Body of pancreas (tissue), 4 donors: ENCODE data around the gene CCT7.

ENCODE experiments used
- POLR2A ChIP-seq, 3 donors: fragments of 450-650 bp; IDR thresholded peaks; one replicate each; pipeline ENCODE4 v1.6.1; 2016; ENCODE audit warnings: antibody characterized with exemption in 3 of 3, mild to moderate bottlenecking in 2 of 3
- TF ChIP-seq, protein P1 (sequence below), 7 experiments: fragments of 450-650 bp in 4 of 7; fragments of 200-600 bp in 3 of 7; sonication (generic) in 3 of 7; IDR thresholded peaks; one replicate each; pipeline ENCODE4 v1.5.1; 2016 to 2019; ENCODE audit warnings: antibody characterized with exemption in 7 of 7

DNA sequence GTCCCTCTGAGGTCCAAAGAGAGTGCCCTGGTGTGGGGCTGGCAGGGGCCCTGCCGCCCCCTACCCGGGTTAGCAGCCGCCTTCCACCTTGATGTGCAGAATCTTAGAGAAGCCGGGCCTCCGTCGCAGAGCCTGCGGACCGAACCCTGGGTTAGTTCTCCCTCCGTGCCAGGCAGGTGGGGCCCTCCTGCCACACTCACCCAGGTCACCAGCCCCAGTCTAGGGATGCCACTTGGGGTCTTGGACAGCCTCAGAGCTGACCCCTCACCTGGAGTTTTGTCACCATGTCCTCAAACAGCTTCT, 24.8 kb downstream of the CCT7 start:
- TF ChIP-seq, protein P1, sequence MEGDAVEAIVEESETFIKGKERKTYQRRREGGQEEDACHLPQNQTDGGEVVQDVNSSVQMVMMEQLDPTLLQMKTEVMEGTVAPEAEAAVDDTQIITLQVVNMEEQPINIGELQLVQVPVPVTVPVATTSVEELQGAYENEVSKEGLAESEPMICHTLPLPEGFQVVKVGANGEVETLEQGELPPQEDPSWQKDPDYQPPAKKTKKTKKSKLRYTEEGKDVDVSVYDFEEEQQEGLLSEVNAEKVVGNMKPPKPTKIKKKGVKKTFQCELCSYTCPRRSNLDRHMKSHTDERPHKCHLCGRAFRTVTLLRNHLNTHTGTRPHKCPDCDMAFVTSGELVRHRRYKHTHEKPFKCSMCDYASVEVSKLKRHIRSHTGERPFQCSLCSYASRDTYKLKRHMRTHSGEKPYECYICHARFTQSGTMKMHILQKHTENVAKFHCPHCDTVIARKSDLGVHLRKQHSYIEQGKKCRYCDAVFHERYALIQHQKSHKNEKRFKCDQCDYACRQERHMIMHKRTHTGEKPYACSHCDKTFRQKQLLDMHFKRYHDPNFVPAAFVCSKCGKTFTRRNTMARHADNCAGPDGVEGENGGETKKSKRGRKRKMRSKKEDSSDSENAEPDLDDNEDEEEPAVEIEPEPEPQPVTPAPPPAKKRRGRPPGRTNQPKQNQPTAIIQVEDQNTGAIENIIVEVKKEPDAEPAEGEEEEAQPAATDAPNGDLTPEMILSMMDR (IDR thresholded peaks at IDR 0.05), result no peak
- no peak for TF ChIP-seq POLR2A (IDR thresholded peaks at IDR 0.05)
